Neural cell (in vitro differentiated cells): Measurements from ENCODE around the gene PRR5.

Experiments used
- EP300 ChIP-seq: fragments of 450-650 bp; conservative IDR thresholded peaks from 2 replicates; pipeline ENCODE4 v1.6.1; 2014; ENCODE audit warnings: antibody characterized with exemption, mild to moderate bottlenecking, moderate library complexity; ENCODE audit not compliant: poor library complexity, severe bottlenecking
- EZH2 ChIP-seq: fragments of 200-600, 300-800 bp; shearing (Covaris generic), sonication (generic); IDR thresholded peaks from 2 replicates; pipeline ENCODE4 v1.6.1; 2014; ENCODE audit warnings: antibody characterized with exemption, low read length, borderline replicate concordance, mild to moderate bottlenecking; ENCODE audit not compliant: insufficient read depth, poor library complexity, severe bottlenecking
- RAD21 ChIP-seq: fragments of 450-650 bp; conservative IDR thresholded peaks from 2 replicates; pipeline ENCODE4 v1.6.1; 2014; ENCODE audit warnings: antibody characterized with exemption, mild to moderate bottlenecking, moderate library complexity
- SMC3 ChIP-seq: fragments of 450-650 bp; conservative IDR thresholded peaks from 2 replicates; pipeline ENCODE4 v1.6.1; 2014; ENCODE audit warnings: antibody characterized with exemption, mild to moderate bottlenecking, moderate library complexity; ENCODE audit not compliant: poor library complexity
- TF ChIP-seq, protein P1 (sequence below): fragments of 450-650 bp; IDR thresholded peaks from 2 replicates; pipeline ENCODE4 v1.5.1; 2014; ENCODE audit warnings: antibody characterized with exemption, mild to moderate bottlenecking, moderate library complexity; ENCODE audit not compliant: poor library complexity, severe bottlenecking

DNA sequence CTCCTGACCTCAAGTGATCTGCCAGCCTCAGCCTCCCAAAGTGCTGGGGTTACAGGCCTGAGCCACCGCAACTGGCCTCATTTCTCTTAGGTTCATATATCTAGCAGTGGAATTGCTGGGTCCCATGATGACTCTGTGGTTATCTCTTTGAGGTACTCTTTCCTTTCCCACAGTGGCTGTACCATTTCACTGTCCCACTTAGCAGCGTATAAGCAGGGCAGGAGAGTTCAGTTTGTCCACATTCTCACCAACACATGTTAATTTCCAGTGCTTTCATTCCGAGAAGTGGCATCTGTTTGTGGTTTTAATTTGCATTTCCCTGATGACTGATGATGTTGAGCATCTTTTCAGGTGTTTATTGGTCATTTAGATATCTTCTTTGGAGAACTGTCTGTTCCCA is 16.4 kb downstream of the PRR5 start:
- TF ChIP-seq EP300 (no peak), RAD21 (no peak), SMC3 (no peak), EZH2 (no peak)
- TF ChIP-seq, protein P1, sequence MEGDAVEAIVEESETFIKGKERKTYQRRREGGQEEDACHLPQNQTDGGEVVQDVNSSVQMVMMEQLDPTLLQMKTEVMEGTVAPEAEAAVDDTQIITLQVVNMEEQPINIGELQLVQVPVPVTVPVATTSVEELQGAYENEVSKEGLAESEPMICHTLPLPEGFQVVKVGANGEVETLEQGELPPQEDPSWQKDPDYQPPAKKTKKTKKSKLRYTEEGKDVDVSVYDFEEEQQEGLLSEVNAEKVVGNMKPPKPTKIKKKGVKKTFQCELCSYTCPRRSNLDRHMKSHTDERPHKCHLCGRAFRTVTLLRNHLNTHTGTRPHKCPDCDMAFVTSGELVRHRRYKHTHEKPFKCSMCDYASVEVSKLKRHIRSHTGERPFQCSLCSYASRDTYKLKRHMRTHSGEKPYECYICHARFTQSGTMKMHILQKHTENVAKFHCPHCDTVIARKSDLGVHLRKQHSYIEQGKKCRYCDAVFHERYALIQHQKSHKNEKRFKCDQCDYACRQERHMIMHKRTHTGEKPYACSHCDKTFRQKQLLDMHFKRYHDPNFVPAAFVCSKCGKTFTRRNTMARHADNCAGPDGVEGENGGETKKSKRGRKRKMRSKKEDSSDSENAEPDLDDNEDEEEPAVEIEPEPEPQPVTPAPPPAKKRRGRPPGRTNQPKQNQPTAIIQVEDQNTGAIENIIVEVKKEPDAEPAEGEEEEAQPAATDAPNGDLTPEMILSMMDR: no peak
